Transverse colon (tissue), 4 donors: ENCODE results near the gene UNC13A.

ENCODE experiments used
- CTCF ChIP-seq, 5 experiments: fragments of 200-600 bp in 3 of 5; fragments of 450-650 bp in 2 of 5; sonication (generic) in 3 of 5; IDR thresholded peaks; 1 replicate in 2 of 5; 2 replicates in 3 of 5; pipeline ENCODE4 v1.5.1; 2016 to 2017; ENCODE audit warnings: antibody characterized with exemption in 5 of 5, inconsistent platforms in 3 of 5, mild to moderate bottlenecking in 2 of 5, moderate library complexity in 1 of 5
- EP300 ChIP-seq: sonication (generic); formaldehyde crosslinking; IDR thresholded peaks from one replicate; pipeline ENCODE4 v1.6.1; 2017; ENCODE audit warnings: antibody characterized with exemption, low read depth
- POLR2A ChIP-seq: fragments of 450-650 bp; IDR thresholded peaks from one replicate; pipeline ENCODE4 v1.6.1; 2016; ENCODE audit warnings: antibody characterized with exemption, mild to moderate bottlenecking, moderate library complexity
- POLR2AphosphoS5 ChIP-seq, 3 donors: sonication (generic); formaldehyde crosslinking; IDR thresholded peaks; one replicate each; pipeline ENCODE4 v1.6.1; 2016; ENCODE audit warnings: antibody characterized with exemption in 3 of 3

- no peak for TF ChIP-seq CTCF (IDR thresholded peaks at IDR 0.05)
- no peak for TF ChIP-seq POLR2A
- no peak for TF ChIP-seq EP300
- no peak for TF ChIP-seq POLR2AphosphoS5 (IDR thresholded peaks at IDR 0.05)
These were observed 28.2 kb downstream of the UNC13A start for GRCh38 chr19:17659996-17660395.
